ENCODE data around the gene IP6K1. TPM values are rescaled to one million over a fixed set of nuclear protein-coding genes. Genes with fewer than 3 reads are reported as not detected.
"Not testable (repeated sequence)": the region's sequence is repeated elsewhere in the genome, so short reads cannot be mapped to it uniquely, and the experiment has no call there.

The IP6K1 gene
- total RNA-seq, 2 donors from 2014 or later, result 19.8 to 27.5 TPM

DNA sequence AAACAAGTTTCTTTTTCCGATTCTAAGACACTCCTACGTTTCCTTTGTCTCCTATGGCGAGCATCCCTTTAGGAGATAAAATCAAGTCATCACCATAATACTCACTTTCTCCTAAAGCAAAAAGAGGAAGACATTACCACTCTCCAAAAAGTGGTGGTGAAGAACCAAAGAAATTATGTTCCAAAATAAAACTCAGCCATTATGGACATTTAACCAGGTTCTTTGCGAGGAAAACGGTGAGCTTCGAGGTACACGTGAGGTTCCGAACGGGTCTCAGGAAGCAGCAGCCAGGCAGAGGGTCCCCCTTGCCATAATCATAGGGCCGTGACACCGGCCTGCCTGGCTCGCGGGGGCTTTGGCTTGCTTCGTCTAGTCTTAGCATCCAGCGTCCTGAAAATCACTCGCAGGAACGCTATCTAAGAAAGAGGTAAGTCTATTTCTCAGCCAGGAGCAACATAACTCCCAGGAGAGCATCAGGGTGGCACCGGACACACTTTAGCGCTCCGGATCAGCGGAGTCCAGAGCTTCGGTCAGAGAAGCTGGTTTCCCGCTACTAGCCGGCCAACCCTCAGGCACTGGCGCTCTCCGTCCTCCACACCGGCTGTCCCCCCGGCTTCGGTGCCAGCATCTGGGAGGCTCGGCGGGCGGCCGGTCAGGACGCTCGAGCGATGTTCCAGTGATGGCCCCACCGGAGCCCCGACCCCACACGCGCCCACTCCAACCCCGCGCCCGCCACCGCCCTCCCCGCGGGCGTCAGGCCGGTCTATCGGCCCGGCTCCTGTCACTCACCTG, 581 bp downstream of the IP6K1 start:
- H3K4me1 ChIP-seq, result peaks cover 46% of the 10 kb centered on the region
- peaks cover 0 to 3% of the 10 kb centered on the region in 2 donors for H3K36me3 ChIP-seq (replicated peaks in 1 of 2; ENCODE audit: insufficient read depth in 1 of 2, low read depth in 2 of 2)
- 2 to 5% methylated on average over 14 to 41 of the region's 50 CpGs for WGBS, 2 donors
- H3K27ac ChIP-seq, result peak overlapping the region; percentile 88 to 99 (median 96)
- no peaks in the 10 kb centered on the region for H3K9me3 ChIP-seq
- H3K4me3 ChIP-seq, result peak overlapping the region; percentile 94 to 99
- ATAC-seq, result peak; percentile 35
- DNase-seq, result peak in 3 of 4 donors; percentile 46 to 54 (median 49)
- TF ChIP-seq, protein P1, sequence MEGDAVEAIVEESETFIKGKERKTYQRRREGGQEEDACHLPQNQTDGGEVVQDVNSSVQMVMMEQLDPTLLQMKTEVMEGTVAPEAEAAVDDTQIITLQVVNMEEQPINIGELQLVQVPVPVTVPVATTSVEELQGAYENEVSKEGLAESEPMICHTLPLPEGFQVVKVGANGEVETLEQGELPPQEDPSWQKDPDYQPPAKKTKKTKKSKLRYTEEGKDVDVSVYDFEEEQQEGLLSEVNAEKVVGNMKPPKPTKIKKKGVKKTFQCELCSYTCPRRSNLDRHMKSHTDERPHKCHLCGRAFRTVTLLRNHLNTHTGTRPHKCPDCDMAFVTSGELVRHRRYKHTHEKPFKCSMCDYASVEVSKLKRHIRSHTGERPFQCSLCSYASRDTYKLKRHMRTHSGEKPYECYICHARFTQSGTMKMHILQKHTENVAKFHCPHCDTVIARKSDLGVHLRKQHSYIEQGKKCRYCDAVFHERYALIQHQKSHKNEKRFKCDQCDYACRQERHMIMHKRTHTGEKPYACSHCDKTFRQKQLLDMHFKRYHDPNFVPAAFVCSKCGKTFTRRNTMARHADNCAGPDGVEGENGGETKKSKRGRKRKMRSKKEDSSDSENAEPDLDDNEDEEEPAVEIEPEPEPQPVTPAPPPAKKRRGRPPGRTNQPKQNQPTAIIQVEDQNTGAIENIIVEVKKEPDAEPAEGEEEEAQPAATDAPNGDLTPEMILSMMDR (IDR thresholded peaks at IDR 0.05), result no peak
- TF ChIP-seq POLR2A (IDR thresholded peaks at IDR 0.05), result no peak
- no peaks in the 10 kb centered on the region for H3K27me3 ChIP-seq
- intact Hi-C loops (cut with DNase I), result no loop called here

DNA sequence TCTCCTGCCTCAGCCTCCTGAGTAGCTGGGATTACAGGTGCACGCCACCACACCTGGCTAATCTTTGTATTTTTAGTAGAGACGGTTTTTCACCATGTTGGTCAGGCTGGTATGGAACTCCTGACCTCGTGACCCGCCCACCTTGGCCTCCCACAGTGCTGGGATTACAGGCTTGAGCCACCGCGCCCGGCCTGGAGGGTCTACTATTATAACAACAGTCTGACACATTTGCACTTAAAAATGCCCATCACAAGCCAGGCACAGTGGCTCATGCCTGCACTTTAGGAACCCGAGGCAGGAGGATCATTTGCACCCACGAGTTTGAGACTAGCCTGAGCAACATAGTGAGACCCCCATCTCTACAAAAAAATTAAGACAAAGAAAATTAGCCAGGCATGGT, 4.1 kb downstream of the IP6K1 start:
- H3K9me3 ChIP-seq; DNase-seq; H3K27ac ChIP-seq; H3K27me3 ChIP-seq; intact Hi-C loops (cut with DNase I); H3K36me3 ChIP-seq (replicated peaks in 1 of 2; ENCODE audit: insufficient read depth in 1 of 2, low read depth in 2 of 2); H3K4me3 ChIP-seq; ATAC-seq: not testable (repeated sequence)
- peaks cover 52% of the 10 kb centered on the region for H3K4me1 ChIP-seq
- WGBS, 2 donors, result 97 to 100% methylated on average over 7 to 9 of the region's 9 CpGs

DNA sequence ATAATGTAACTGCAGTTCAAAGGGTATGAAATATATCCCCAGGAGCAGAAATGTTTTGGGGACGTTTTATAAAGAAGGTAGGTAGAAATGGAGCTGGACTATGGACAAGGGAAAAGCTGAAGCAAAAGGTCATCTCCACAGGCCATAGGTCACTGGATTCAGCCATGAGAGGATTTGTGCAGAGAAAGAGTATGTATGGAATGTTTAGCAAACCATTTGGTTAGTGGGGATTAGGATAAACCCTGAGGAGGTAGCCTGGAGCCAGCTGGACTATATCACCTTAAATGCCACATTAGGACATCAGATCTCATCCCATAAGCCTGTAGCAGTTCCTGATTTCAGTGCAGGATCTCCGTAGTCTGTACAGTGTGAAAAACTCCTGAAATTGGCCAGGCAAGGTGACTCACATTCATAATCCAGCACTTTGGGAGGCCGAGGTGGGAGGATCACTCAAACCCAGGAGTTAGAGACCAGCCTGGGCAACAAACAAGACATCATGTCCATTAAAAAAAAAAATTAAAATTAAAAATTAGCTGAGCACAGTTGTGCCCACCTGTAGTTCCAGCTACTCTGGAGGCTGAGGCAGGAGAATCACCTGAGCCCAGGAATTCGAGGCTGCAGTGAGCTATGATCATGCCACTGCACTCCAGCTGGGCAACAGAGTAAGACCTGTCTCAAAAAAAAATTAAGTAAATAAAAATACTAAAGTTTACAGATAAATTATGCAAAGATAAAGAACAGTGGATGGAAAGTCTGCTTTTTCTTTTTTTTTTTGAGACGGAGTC, 4.7 kb downstream of the IP6K1 start:
- Histone ChIP-seq H3K27ac (no peak overlapping the region), H3K9me3 (no peaks in the 10 kb centered on the region), H3K27me3 (no peaks in the 10 kb centered on the region), H3K4me1 (peaks cover 45% of the 10 kb centered on the region), H3K4me3 (no peak overlapping the region), H3K36me3 (replicated peaks in 1 of 2; ENCODE audit: insufficient read depth in 1 of 2, low read depth in 2 of 2) (peaks cover 3 to 5% of the 10 kb centered on the region in 2 donors)
- TF ChIP-seq POLR2A (IDR thresholded peaks at IDR 0.05), result no peak
- TF ChIP-seq, protein P1 (IDR thresholded peaks at IDR 0.05), result no peak
- WGBS, 2 donors, result 82 to 90% methylated on average over 5 of the region's 5 CpGs
- DNase-seq (no peak), ATAC-seq (no peak)
- intact Hi-C loops (cut with DNase I), result no loop called here

DNA sequence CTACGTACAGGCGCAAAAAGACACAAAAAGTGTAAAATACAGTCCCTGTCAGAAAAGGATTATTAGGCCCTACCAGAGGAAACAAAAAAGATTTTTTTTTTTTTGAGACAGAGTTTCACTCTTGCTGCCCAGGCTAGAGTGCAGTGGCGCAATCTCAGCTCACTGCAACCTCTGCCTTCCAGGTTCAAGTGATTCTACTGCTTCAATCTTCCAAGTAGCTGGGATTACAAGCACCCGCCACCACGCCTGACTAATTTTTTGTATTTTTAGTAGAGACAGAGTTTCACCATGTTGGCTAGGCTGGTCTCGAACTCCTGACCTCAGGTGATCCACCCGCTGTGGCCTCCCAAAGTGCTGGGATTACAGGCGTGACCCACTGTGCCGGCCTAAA, 5.4 kb downstream of the IP6K1 start:
- H3K27ac ChIP-seq; DNase-seq; intact Hi-C loops (cut with DNase I); ATAC-seq; H3K9me3 ChIP-seq; H3K36me3 ChIP-seq (replicated peaks in 1 of 2; ENCODE audit: insufficient read depth in 1 of 2, low read depth in 2 of 2); H3K27me3 ChIP-seq; H3K4me3 ChIP-seq: not testable (repeated sequence)
- H3K4me1 ChIP-seq, result peaks cover 44% of the 10 kb centered on the region
- 85 to 86% methylated on average over 9 of the region's 9 CpGs for WGBS, 2 donors

DNA sequence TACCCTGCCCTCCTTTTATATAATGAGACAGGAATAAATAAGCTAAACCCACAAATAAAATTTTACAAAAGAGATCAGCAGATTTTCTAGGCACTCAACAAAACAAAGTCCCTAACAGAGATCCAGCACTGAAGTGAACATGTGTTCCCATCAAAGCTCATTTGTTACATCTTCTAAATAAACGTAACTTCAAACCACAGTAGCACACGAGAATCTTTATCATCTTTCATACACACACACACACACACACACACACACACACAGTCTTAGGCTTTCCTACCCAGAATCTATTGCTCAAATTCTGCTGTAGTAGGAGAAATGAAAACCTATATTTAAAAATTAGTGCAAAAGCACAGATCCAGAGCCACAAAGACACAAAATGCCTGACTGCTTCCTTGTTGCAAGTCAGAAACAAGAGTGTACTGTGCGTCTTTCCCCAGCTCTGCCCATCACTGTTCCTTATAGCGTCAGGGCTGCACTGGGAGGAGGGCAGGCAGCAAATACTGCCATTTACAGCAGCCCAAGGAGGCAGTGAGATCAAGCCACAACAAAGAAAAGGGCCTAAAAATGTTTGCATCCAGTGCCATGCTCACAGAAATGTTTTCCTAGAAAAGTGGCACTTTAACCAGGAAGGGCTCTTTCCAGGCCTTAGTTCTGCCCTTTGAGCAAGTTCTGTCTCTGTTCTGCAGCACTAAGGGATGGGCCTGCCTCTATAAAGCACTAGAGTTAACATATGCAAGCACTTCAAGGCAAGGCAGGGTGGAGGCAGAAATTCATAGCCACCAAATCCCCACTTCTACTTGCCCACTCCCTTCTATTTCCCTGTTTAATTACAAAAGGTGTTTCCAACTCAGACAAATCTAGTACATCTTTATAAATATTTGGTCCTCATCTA, 6.0 kb downstream of the IP6K1 start:
- no peak for TF ChIP-seq POLR2A (IDR thresholded peaks at IDR 0.05)
- TF ChIP-seq, protein P1 (IDR thresholded peaks at IDR 0.05), result no peak
- 66 to 74% methylated on average over 4 of the region's 4 CpGs for WGBS, 2 donors
- peak overlapping the region in 1 of 4 donors; percentile 6 for H3K27ac ChIP-seq
- H3K27me3 ChIP-seq, result no peaks in the 10 kb centered on the region
- H3K4me1 ChIP-seq, result peaks cover 41% of the 10 kb centered on the region
- no peak for ATAC-seq
- H3K36me3 ChIP-seq (replicated peaks in 1 of 2; ENCODE audit: insufficient read depth in 1 of 2, low read depth in 2 of 2), result peaks cover 3 to 5% of the 10 kb centered on the region in 2 donors
- no peaks in the 10 kb centered on the region for H3K9me3 ChIP-seq
- intact Hi-C loops (cut with DNase I), result no loop called here
- DNase-seq, result no peak
- no peak overlapping the region for H3K4me3 ChIP-seq
